ENCODE data around the gene TMEM176B.

GRCh38 chr7:150847536-150847935, 47.4 kb upstream of the TMEM176B start:
- TF ChIP-seq CTCF (IDR thresholded peaks at IDR 0.05) (no peak), POLR2A (IDR thresholded peaks at IDR 0.05) (no peak)
